Keratinocyte (primary cell): ENCODE data around the gene PCDHA7. TPM values are rescaled to one million over a fixed set of nuclear protein-coding genes. Genes with fewer than 3 reads are reported as not detected.
"Not testable (repeated sequence)": the region's sequence is repeated elsewhere in the genome, so short reads cannot be mapped to it uniquely, and the experiment has no call there.

Experiments
- DNase-seq: peaks from one replicate; pipeline ENCODE4 v3.0.0-alpha.2; 2011; ENCODE audit warnings: low read depth, missing footprints, low spot score
- FAIRE-seq: peaks from 2 replicates; lab custom pipeline; 2011; peaks lifted over from hg19 to GRCh38; lab: Jason Lieb, UNC
- H2AFZ ChIP-seq: 2 replicates; pipeline ENCODE4 v1.6.0; 2012; ENCODE audit warnings: low read length, control low read depth, inconsistent platforms; ENCODE audit not compliant: control insufficient read depth
- H3K27ac ChIP-seq: 2 replicates; pipeline ENCODE4 v1.5.1; 2011; ENCODE audit warnings: low read length; ENCODE audit not compliant: control insufficient read depth, insufficient read depth
- H3K27me3 ChIP-seq: 3 replicates; pipeline ENCODE4 v1.6.0; 2011; ENCODE audit warnings: low read length; ENCODE audit not compliant: control insufficient read depth, insufficient read depth; ENCODE audit errors: extremely low read depth
- H3K36me3 ChIP-seq, 2 experiments: 2 replicates in 1 of 2; 3 replicates in 1 of 2; pipeline ENCODE4 v1.5.1; 2011; ENCODE audit warnings: low read length in 2 of 2, mild to moderate bottlenecking in 1 of 2; ENCODE audit not compliant: control insufficient read depth in 2 of 2, insufficient read depth in 2 of 2; ENCODE audit errors: extremely low read depth in 1 of 2
- H3K4me1 ChIP-seq: 3 replicates; pipeline ENCODE4 v1.5.1; 2011; ENCODE audit warnings: low read length; ENCODE audit not compliant: control insufficient read depth, insufficient read depth; ENCODE audit errors: extremely low read depth
- H3K4me2 ChIP-seq: 3 replicates; pipeline ENCODE4 v1.6.0; 2011; ENCODE audit warnings: low read depth, low read length; ENCODE audit not compliant: control insufficient read depth, insufficient read depth; ENCODE audit errors: extremely low read depth
- H3K4me3 ChIP-seq, 3 experiments: fragments of 200-600 bp in 1 of 3; sonication (generic) in 1 of 3; 2 replicates in 2 of 3; 3 replicates in 1 of 3; pipeline ENCODE4 v1.5.1; 2011 to 2016; ENCODE audit warnings: low read length in 3 of 3, mild to moderate bottlenecking in 3 of 3, control low read depth in 2 of 3, inconsistent platforms in 1 of 3, low read depth in 1 of 3, mixed read lengths in 1 of 3, mixed run types in 1 of 3, moderate library complexity in 1 of 3; ENCODE audit not compliant: control insufficient read depth in 2 of 3, insufficient read depth in 2 of 3; ENCODE audit errors: extremely low read depth in 1 of 3
- H3K79me2 ChIP-seq: 2 replicates; pipeline ENCODE4 v1.6.0; 2012; ENCODE audit warnings: low read length; ENCODE audit not compliant: control insufficient read depth, insufficient read depth
- H3K9ac ChIP-seq: 3 replicates; pipeline ENCODE4 v1.6.0; 2011; ENCODE audit warnings: low read length; ENCODE audit not compliant: control insufficient read depth, insufficient read depth; ENCODE audit errors: extremely low read depth
- H3K9me1 ChIP-seq: 3 replicates; pipeline ENCODE4 v1.6.0; 2011; ENCODE audit warnings: low read length; ENCODE audit not compliant: control insufficient read depth, insufficient read depth; ENCODE audit errors: extremely low read depth
- H3K9me3 ChIP-seq: 2 replicates; pipeline ENCODE4 v1.5.1; 2012; ENCODE audit warnings: low read depth, low read length; ENCODE audit not compliant: control insufficient read depth
- H4K20me1 ChIP-seq: 3 replicates; pipeline ENCODE4 v1.6.0; 2011; ENCODE audit warnings: low read length; ENCODE audit not compliant: control insufficient read depth, insufficient read depth; ENCODE audit errors: extremely low read depth
- EZH2 ChIP-seq: IDR thresholded peaks from one replicate; pipeline ENCODE4 v1.6.1; 2012; ENCODE audit warnings: inconsistent platforms, mild to moderate bottlenecking, low read length, moderate library complexity
- dilution Hi-C: fragments of 300-500 bp; cut with MboI; formaldehyde crosslinking; loops from one replicate; pipeline ENCODE4 v1.7.0; 2020; ENCODE audit warnings: low sequenced_read_pairs; ENCODE audit not compliant: extremely low pct_ligation_motif_present
- polyA plus RNA-seq, 5 experiments: library from polyadenylated mRNA; depleted of rRNA in 3 of 5; stranded (reverse) in 3 of 5; stranded (forward) in 1 of 5; unstranded in 1 of 5; fragments of >200 nt; gene quantifications; 1 replicate in 1 of 5; 2 replicates in 3 of 5; 3 replicates in 1 of 5; pipeline versions ENCODE4 v1.2.1 to v1.2.3, GENCODE V29; 2011 to 2012; ENCODE audit warnings: missing spikeins in 2 of 5, low read depth in 1 of 5, low replicate concordance in 1 of 5
- TF ChIP-seq, protein P1 (sequence below), 3 experiments: IDR thresholded peaks in 1 of 3; conservative IDR thresholded peaks in 1 of 3; optimal IDR thresholded peaks in 1 of 3; 2 replicates in 2 of 3; 3 replicates in 1 of 3; pipeline versions ENCODE3 to v1.5.1; 2011; ENCODE audit warnings: low read length in 3 of 3, mild to moderate bottlenecking in 3 of 3, moderate library complexity in 2 of 3, control low read depth in 1 of 3, inconsistent platforms in 1 of 3; ENCODE audit not compliant: insufficient read depth in 2 of 3; ENCODE audit errors: extremely low read depth in 1 of 3

PCDHA7 gene
- polyA plus RNA-seq, 1 donor (not counting 4 experiments of a cell fraction or from before 2014, with no cell fraction given) = 0.04 TPM

DNA sequence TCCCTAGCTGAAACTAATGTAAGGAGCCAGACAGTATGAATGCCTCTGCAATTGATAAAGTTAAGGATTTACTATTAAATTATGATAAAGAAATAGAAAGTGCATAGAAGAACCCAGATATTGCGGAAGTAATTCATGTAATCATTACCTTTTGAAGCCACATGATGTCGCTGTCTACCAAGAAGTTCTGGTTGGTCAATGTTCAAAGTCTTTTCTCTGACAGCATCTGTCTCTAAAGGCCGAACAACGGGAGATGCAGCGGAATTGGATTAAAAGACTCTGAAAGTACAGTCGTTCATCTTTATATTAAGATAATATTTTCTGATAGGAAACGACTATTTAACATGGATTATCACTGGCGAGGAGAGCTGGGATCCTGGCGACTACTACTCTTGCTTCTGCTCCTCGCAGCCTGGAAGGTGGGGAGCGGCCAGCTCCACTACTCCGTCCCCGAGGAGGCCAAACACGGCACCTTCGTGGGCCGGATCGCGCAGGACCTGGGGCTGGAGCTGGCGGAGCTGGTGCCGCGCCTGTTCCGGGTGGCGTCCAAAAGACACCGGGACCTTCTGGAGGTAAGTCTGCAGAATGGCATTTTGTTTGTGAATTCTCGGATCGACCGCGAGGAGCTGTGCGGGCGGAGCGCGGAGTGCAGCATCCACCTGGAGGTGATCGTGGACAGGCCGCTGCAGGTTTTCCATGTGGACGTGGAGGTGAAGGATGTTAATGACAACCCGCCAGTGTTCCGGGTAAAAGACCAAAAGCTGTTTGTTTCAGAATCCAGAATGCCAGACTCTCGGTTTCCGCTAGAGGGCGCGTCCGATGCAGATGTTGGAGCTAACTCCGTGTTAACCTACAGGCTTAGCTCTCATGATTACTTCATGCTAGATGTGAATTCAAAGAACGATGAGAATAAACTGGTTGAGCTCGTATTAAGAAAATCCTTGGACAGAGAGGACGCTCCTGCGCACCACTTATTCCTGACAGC lies 7.2 kb downstream of the PCDHA7 start, which contains the start of gene PCDHA8:
Gene PCDHA8 (plus strand): TSS at position 210 of the 985 bp plus-strand sequence. CDS start 135 bp downstream, at position 345.
- H2AFZ ChIP-seq = no peak within 1 kb of the TSS
- dilution Hi-C loops = no loop called here
- H3K79me2 ChIP-seq = no peaks in the 10 kb centered on the region
- no peaks in the 10 kb centered on the region for H3K27me3 ChIP-seq
- H3K9ac ChIP-seq = no peak within 1 kb of the TSS
- H3K9me1 ChIP-seq = no peaks in the 10 kb centered on the region
- no peak within 1 kb of the TSS for H3K4me2 ChIP-seq
- no peaks in the 10 kb centered on the region for H3K4me1 ChIP-seq
- TF ChIP-seq, protein P1, sequence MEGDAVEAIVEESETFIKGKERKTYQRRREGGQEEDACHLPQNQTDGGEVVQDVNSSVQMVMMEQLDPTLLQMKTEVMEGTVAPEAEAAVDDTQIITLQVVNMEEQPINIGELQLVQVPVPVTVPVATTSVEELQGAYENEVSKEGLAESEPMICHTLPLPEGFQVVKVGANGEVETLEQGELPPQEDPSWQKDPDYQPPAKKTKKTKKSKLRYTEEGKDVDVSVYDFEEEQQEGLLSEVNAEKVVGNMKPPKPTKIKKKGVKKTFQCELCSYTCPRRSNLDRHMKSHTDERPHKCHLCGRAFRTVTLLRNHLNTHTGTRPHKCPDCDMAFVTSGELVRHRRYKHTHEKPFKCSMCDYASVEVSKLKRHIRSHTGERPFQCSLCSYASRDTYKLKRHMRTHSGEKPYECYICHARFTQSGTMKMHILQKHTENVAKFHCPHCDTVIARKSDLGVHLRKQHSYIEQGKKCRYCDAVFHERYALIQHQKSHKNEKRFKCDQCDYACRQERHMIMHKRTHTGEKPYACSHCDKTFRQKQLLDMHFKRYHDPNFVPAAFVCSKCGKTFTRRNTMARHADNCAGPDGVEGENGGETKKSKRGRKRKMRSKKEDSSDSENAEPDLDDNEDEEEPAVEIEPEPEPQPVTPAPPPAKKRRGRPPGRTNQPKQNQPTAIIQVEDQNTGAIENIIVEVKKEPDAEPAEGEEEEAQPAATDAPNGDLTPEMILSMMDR (optimal IDR thresholded peaks at IDR 0.05 in 1 of 3, IDR thresholded peaks at IDR 0.05 in 1 of 3, conservative IDR thresholded peaks at IDR 0.05 in 1 of 3; ENCODE audit: extremely low read depth in 1 of 3, insufficient read depth in 2 of 3, low read length in 3 of 3) = no peak
- no peak for TF ChIP-seq EZH2
- FAIRE-seq (no peak), DNase-seq (no peak)
- H3K9me3 ChIP-seq = peaks cover 8% of the 10 kb centered on the region
- H3K4me3 ChIP-seq = no peak within 1 kb of the TSS
- no peaks in the 10 kb centered on the region for H3K36me3 ChIP-seq
- H4K20me1 ChIP-seq = no peaks in the 10 kb centered on the region
- H3K27ac ChIP-seq = no peak within 1 kb of the TSS

DNA sequence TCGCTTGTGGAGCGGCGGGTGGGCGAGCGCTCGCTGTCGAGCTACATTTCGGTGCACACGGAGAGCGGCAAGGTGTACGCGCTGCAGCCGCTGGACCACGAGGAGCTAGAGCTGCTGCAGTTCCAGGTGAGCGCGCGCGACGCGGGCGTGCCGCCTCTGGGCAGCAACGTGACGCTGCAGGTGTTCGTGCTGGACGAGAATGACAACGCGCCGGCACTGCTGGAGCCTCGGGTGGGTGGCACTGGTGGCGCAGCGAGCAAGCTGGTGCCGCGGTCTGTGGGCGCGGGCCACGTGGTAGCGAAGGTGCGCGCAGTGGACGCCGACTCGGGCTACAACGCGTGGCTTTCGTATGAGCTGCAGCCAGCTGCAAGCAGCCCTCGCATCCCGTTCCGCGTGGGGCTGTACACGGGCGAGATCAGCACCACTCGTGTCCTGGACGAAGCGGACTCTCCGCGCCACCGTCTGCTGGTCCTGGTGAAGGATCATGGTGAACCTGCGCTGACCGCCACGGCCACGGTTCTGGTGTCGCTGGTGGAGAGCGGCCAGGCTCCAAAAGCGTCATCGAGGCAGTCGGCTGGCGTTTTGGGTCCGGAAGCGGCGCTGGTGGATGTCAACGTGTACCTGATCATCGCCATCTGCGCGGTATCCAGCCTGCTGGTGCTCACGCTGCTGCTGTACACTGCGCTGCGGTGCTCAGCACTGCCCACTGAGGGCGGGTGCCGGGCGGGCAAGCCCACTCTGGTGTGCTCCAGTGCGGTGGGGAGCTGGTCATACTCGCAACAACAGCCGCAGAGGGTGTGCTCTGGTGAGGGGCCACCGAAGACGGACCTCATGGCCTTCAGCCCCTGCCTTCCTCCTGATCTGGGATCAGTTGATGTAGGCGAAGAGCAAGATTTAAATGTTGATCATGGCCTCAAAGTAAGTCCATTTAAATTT lies 9.0 kb downstream of the PCDHA7 start:
- Histone ChIP-seq H3K27me3 (no peaks in the 10 kb centered on the region), H3K4me2 (no peak overlapping the region), H2AFZ (no peak overlapping the region), H3K9me1 (no peaks in the 10 kb centered on the region), H3K79me2 (no peaks in the 10 kb centered on the region), H3K27ac (no peak overlapping the region), H3K4me3 (no peak overlapping the region), H4K20me1 (no peaks in the 10 kb centered on the region), H3K36me3 (no peaks in the 10 kb centered on the region), H3K9ac (no peak overlapping the region), H3K4me1 (no peaks in the 10 kb centered on the region), H3K9me3 (peaks cover 6% of the 10 kb centered on the region)
- no peak for TF ChIP-seq EZH2
- TF ChIP-seq, protein P1 (optimal IDR thresholded peaks at IDR 0.05 in 1 of 3, IDR thresholded peaks at IDR 0.05 in 1 of 3, conservative IDR thresholded peaks at IDR 0.05 in 1 of 3; ENCODE audit: extremely low read depth in 1 of 3, insufficient read depth in 2 of 3, low read length in 3 of 3) = no peak
- dilution Hi-C loops = no loop called here
- DNase-seq (no peak), FAIRE-seq (no peak)

GRCh38 chr5:140848139-140849102 lies 14.4 kb downstream of the PCDHA7 start, which contains the start of gene PCDHA9:
Gene PCDHA9, plus strand, starts transcription at chr5:140848382. Its CDS starts 114 bp downstream, at chr5:140848496.
- H4K20me1 ChIP-seq, FAIRE-seq, dilution Hi-C loops, H3K9me1 ChIP-seq, H3K27ac ChIP-seq, H3K4me3 ChIP-seq, H3K9ac ChIP-seq, H3K27me3 ChIP-seq, H3K36me3 ChIP-seq, H3K79me2 ChIP-seq, DNase-seq, H3K4me2 ChIP-seq, H3K9me3 ChIP-seq, H3K4me1 ChIP-seq, H2AFZ ChIP-seq: not testable (repeated sequence)
